Activated naive CD8-positive, alpha-beta T cell (primary cell): ENCODE measurements around the gene AKT1S1.
A peak's percentile ranks its signal among the peaks of the same experiment; 100 is the strongest.
"Not testable (repeated sequence)": the region's sequence is repeated elsewhere in the genome, so short reads cannot be mapped to it uniquely, and the experiment has no call there.

Source experiments
- H3K27ac Mint-ChIP-seq: one replicate; pipeline ENCODE4 v1.8.0; 2021; ENCODE audit warnings: mixed read lengths
- H3K27me3 Mint-ChIP-seq: one replicate; pipeline ENCODE4 v1.8.0; 2021; ENCODE audit warnings: mixed read lengths
- H3K36me3 Mint-ChIP-seq: one replicate; pipeline ENCODE4 v1.8.0; 2021; ENCODE audit warnings: mixed read lengths
- H3K4me1 Mint-ChIP-seq: one replicate; pipeline ENCODE4 v1.8.0; 2021; ENCODE audit warnings: low read depth, mixed read lengths
- H3K4me3 Mint-ChIP-seq: one replicate; pipeline ENCODE4 v1.8.0; 2021; ENCODE audit warnings: mild to moderate bottlenecking, mixed read lengths
- H3K9me3 Mint-ChIP-seq: one replicate; pipeline ENCODE4 v1.8.0; 2021; ENCODE audit warnings: low read depth, mixed read lengths

Gene AKT1S1

GRCh38 chr19:49877020-49877878, at the start of gene AKT1S1, which contains the start of gene TBC1D17:
AKT1S1 (minus strand) TSS chr19:49877355; CDS start chr19:49873295, 4,060 bp downstream.
TBC1D17 (plus strand) TSS chr19:49877702; CDS start chr19:49877724, 22 bp downstream.
- Mint-ChIP-seq H3K27ac (no peak within 1 kb of the TSS), H3K27me3 (no peaks in the 10 kb centered on the region), H3K9me3 (no peaks in the 10 kb centered on the region), H3K36me3 (no peaks in the 10 kb centered on the region), H3K4me3 (no peak within 1 kb of the TSS), H3K4me1 (peaks cover 23% of the 10 kb centered on the region)

GRCh38 chr19:49926515-49926914, 49.4 kb upstream of the AKT1S1 start:
- no peaks in the 10 kb centered on the region for H3K27me3 Mint-ChIP-seq
- no peak overlapping the region for H3K27ac Mint-ChIP-seq
- H3K4me3 Mint-ChIP-seq, result peak overlapping the region; percentile 65
- H3K36me3 Mint-ChIP-seq, result peaks cover 10% of the 10 kb centered on the region
- H3K4me1 Mint-ChIP-seq, result peaks cover 46% of the 10 kb centered on the region
- no peaks in the 10 kb centered on the region for H3K9me3 Mint-ChIP-seq

- Mint-ChIP-seq H3K27ac (no peak overlapping the region), H3K9me3 (no peaks in the 10 kb centered on the region), H3K27me3 (no peaks in the 10 kb centered on the region), H3K36me3 (peaks cover 10% of the 10 kb centered on the region), H3K4me1 (peaks cover 48% of the 10 kb centered on the region), H3K4me3 (peak overlapping the region; percentile 41)
Observed at GRCh38 chr19:49925486-49925885, 48.3 kb upstream of the AKT1S1 start.

- H3K27ac Mint-ChIP-seq, H3K27me3 Mint-ChIP-seq, H3K36me3 Mint-ChIP-seq, H3K9me3 Mint-ChIP-seq: not testable (repeated sequence)
- Mint-ChIP-seq H3K4me1 (peaks cover 45% of the 10 kb centered on the region), H3K4me3 (peak overlapping the region; percentile 20)
Observed at GRCh38 chr19:49924881-49925210, 47.7 kb upstream of the AKT1S1 start.

GRCh38 chr19:49924004-49924880, 47.1 kb upstream of the AKT1S1 start:
- H3K4me3 Mint-ChIP-seq, result peak overlapping the region; percentile 20
- no peaks in the 10 kb centered on the region for H3K9me3 Mint-ChIP-seq
- no peak overlapping the region for H3K27ac Mint-ChIP-seq
- H3K4me1 Mint-ChIP-seq, result peaks cover 46% of the 10 kb centered on the region
- peaks cover 7% of the 10 kb centered on the region for H3K36me3 Mint-ChIP-seq
- H3K27me3 Mint-ChIP-seq, result no peaks in the 10 kb centered on the region

GRCh38 chr19:49923055-49924003, 46.2 kb upstream of the AKT1S1 start:
- Mint-ChIP-seq H3K4me3 (no peak overlapping the region), H3K27ac (no peak overlapping the region), H3K27me3 (no peaks in the 10 kb centered on the region), H3K36me3 (peaks cover 7% of the 10 kb centered on the region), H3K4me1 (peaks cover 43% of the 10 kb centered on the region), H3K9me3 (no peaks in the 10 kb centered on the region)

- Mint-ChIP-seq H3K27ac (no peak overlapping the region), H3K27me3 (no peaks in the 10 kb centered on the region), H3K4me3 (no peak overlapping the region), H3K9me3 (no peaks in the 10 kb centered on the region), H3K36me3 (peaks cover 3% of the 10 kb centered on the region), H3K4me1 (peaks cover 37% of the 10 kb centered on the region)
Observed at GRCh38 chr19:49921871-49922795, 45.0 kb upstream of the AKT1S1 start.

- Mint-ChIP-seq H3K27me3 (no peaks in the 10 kb centered on the region), H3K9me3 (no peaks in the 10 kb centered on the region), H3K36me3 (peaks cover 3% of the 10 kb centered on the region), H3K27ac (no peak overlapping the region), H3K4me1 (peaks cover 34% of the 10 kb centered on the region), H3K4me3 (no peak overlapping the region)
Observed at GRCh38 chr19:49920624-49921363, 43.6 kb upstream of the AKT1S1 start.

- no peak overlapping the region for H3K27ac Mint-ChIP-seq
- peaks cover 3% of the 10 kb centered on the region for H3K36me3 Mint-ChIP-seq
- H3K4me1 Mint-ChIP-seq, result peaks cover 33% of the 10 kb centered on the region
- no peaks in the 10 kb centered on the region for H3K27me3 Mint-ChIP-seq
- no peak overlapping the region for H3K4me3 Mint-ChIP-seq
- H3K9me3 Mint-ChIP-seq, result no peaks in the 10 kb centered on the region
Observed at GRCh38 chr19:49918089-49918488, 40.9 kb upstream of the AKT1S1 start.

- Mint-ChIP-seq H3K27ac (no peak overlapping the region), H3K36me3 (peaks cover 5% of the 10 kb centered on the region), H3K9me3 (no peaks in the 10 kb centered on the region), H3K4me3 (no peak overlapping the region), H3K4me1 (peaks cover 40% of the 10 kb centered on the region), H3K27me3 (no peaks in the 10 kb centered on the region)
Observed at GRCh38 chr19:49916839-49917733, 39.9 kb upstream of the AKT1S1 start.

- H3K36me3 Mint-ChIP-seq, result peaks cover 5% of the 10 kb centered on the region
- H3K27ac Mint-ChIP-seq, result peak overlapping the region; percentile 51
- H3K27me3 Mint-ChIP-seq, result no peaks in the 10 kb centered on the region
- no peak overlapping the region for H3K4me3 Mint-ChIP-seq
- peaks cover 42% of the 10 kb centered on the region for H3K4me1 Mint-ChIP-seq
- H3K9me3 Mint-ChIP-seq, result no peaks in the 10 kb centered on the region
Observed at GRCh38 chr19:49915271-49915670, 38.1 kb upstream of the AKT1S1 start.

- Mint-ChIP-seq H3K4me3 (no peak overlapping the region), H3K27me3 (no peaks in the 10 kb centered on the region)
Observed at GRCh38 chr19:49913720-49914119, 36.6 kb upstream of the AKT1S1 start.

More at GRCh38 chr19:49913720-49914119, 36.6 kb upstream of the AKT1S1 start:
- Mint-ChIP-seq H3K36me3 (peaks cover 5% of the 10 kb centered on the region), H3K27ac (peak overlapping the region; percentile 93), H3K4me1 (peaks cover 39% of the 10 kb centered on the region), H3K9me3 (no peaks in the 10 kb centered on the region)
